PFSK-1 (cell line): ENCODE data around the gene TTC32.

Source experiments
- POLR2AphosphoS5 ChIP-seq: IDR thresholded peaks from 2 replicates; pipeline ENCODE4 v1.6.1; 2012; ENCODE audit warnings: low read depth, mild to moderate bottlenecking, control low read depth, low read length, moderate library complexity
- TAF1 ChIP-seq: IDR thresholded peaks from 2 replicates; pipeline ENCODE4 v1.6.1; 2012; ENCODE audit warnings: low read length, control low read depth, borderline replicate concordance; ENCODE audit not compliant: insufficient read depth

DNA sequence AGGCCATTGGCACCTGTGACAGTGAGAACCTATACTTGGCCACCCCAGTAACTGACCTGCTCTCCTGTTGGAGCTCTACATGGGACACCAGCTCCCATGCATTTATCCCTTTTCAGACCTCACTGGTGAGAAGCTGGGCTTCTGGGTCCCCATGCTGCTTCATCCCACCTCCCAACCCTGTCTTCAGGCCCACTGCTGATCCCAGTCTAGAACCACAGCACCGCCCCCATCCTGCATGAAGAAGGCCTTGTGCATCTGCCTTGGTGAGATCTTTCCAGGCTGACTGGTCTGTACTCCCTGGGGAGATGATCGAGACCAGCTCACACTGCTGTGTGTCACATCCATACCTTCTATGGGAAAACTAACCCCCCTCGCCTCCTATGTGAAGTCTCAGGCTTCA, 22.7 kb downstream of the TTC32 start:
- TF ChIP-seq POLR2AphosphoS5 (no peak), TAF1 (no peak)
